Superior temporal gyrus (tissue), 1 donor: ENCODE results near the gene EIF4G1.

ENCODE experiments used
- DNase-seq: peaks from one replicate; pipeline ENCODE4 v3.0.0-alpha.2; 2016; ENCODE audit errors: extremely low spot score

EIF4G1 gene

DNA sequence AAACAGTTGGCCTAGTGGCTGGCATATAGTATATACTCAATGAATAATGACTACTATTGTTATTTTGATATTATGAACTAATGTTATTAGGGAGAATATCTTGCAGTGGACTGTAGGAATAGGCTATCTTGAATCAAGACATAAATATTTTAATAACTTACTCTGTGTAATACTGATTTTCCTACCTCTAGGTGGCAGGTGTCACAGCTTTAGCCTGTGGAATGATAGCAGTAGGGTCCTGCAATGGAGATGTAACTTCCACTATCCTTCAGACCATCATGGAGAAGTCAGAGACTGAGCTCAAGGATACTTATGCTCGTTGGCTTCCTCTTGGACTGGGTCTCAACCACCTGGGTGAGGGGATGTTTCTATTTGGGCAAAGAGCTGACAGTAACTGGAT is 8.8 kb upstream of the EIF4G1 start:
- DNase-seq, result no peak

DNA sequence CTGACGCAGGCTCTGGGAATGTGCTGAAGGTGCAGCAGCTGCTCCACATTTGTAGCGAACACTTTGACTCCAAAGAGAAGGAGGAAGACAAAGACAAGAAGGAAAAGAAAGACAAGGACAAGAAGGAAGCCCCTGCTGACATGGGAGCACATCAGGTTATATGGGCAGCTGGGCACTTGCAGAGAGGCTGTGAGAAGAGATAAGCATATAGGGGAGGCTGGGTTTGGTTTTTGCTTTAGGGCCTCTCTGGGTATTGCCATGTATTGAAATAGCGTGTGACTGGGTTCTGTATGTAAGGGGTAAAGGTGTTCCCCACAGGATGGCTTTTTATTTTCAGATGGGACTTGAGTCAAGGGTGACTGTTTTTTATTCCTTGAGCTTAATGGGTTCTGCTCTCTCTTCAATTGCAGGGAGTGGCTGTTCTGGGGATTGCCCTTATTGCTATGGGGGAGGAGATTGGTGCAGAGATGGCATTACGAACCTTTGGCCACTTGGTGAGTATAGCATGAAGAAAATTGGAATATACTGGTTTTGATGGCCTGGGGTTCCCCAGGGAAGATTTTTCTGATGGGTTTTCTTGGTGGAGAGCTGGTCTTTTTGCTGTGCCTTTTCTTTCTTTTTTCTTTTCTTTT is 7.9 kb upstream of the EIF4G1 start:
- no peak for DNase-seq

DNA sequence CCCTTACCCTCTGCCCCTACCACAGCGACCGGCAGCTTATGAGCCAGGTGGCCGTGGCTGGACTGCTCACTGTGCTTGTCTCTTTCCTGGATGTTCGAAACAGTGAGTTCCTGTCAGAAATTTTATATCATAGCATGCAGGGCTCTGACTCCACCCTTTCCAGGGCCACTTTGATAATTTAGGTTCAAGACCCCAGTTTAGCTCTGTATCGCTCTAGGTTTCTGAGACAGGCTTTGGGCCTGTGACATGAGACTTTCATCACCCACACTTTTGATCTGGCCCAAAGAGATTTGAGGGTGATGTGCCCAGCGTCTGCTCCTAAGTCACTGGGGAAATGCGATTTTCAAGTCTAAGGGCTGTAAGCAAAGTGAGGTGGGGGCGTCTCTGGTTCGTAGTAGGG is 6.5 kb upstream of the EIF4G1 start:
- DNase-seq, result no peak

DNA sequence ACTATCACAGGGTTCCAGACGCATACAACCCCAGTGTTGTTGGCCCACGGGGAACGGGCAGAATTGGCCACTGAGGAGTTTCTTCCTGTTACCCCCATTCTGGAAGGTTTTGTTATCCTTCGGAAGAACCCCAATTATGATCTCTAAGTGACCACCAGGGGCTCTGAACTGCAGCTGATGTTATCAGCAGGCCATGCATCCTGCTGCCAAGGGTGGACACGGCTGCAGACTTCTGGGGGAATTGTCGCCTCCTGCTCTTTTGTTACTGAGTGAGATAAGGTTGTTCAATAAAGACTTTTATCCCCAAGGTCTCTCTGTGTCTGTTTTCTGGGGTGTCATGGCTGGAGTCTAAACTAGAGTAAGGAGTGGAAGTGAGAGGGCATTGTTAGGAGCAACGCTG is 5.7 kb upstream of the EIF4G1 start:
- no peak for DNase-seq

DNA sequence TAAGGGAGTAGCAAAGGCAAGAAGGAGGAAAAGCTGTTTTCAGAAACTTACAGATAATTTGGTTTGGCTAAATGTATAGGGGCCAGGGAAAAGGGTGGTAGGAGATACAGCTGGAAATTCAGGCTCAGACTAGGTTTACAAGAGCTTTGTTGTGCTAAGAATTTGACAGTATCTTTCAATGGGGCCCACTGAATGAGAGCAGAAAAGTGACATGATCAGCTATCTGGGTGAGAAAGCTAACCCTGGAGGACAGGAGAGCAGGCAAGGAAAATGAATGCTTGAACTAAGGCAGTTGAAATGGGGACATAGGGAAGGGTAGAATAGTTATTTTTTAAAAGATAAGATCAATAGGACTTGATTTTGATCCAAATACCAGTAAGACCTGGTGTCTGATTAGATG is 2.8 kb upstream of the EIF4G1 start:
- no peak for DNase-seq

DNA sequence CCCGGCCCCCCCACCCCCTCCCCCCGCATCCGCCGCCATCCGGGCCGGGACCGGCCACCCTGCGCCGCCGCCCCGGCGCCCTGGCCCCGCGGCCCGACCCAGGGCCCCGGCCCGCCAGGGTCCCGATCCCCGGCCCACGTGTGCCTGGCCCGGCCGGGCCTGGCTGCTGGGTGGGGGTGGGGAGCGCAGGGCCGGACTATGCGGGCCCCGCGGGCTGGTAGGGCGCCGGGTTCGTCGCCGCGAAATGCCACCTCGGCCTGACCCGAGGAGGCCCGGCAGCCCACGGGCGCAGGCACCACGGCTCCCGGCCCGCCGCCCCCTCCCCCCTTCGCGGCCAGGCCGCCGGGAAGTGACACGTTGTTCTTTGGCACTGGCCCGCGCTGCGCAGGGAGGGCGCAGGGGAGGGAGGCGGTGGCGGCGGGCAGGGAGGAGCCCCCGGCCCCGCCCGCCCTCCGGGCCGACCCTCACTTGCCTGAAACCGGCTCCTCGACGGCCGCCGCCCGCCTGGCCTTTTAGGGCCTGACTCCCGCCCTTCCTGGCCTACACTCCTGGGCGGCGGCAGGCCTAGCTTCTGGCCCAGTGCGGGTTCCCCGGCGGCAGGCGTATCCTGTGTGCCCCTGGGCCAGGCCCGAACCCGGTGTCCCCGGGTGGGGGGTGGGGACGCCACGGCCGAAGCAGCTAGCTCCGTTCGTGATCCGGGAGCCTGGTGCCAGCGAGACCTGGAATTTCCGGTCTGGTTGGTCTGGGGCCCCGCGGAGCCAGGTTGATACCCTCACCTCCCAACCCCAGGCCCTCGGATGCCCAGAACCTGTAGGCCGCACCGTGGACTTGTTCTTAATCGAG is 515 bp downstream of the EIF4G1 start:
- peak; percentile 22 for DNase-seq

DNA sequence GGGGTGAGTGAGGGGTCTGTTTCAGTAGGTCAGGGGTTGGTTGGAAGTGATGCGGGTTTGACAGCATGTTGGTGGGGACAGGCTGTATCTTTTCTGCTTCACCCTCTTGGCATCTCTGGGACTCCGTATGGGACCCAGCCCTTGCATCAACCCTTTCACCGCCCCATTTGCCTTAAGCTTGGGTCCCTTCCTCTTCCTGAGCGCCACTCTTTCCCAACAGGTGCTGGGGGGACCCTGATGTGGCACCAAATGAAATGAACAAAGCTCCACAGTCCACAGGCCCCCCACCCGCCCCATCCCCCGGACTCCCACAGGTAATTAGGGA is 1.1 kb downstream of the EIF4G1 start:
- no peak for DNase-seq

DNA sequence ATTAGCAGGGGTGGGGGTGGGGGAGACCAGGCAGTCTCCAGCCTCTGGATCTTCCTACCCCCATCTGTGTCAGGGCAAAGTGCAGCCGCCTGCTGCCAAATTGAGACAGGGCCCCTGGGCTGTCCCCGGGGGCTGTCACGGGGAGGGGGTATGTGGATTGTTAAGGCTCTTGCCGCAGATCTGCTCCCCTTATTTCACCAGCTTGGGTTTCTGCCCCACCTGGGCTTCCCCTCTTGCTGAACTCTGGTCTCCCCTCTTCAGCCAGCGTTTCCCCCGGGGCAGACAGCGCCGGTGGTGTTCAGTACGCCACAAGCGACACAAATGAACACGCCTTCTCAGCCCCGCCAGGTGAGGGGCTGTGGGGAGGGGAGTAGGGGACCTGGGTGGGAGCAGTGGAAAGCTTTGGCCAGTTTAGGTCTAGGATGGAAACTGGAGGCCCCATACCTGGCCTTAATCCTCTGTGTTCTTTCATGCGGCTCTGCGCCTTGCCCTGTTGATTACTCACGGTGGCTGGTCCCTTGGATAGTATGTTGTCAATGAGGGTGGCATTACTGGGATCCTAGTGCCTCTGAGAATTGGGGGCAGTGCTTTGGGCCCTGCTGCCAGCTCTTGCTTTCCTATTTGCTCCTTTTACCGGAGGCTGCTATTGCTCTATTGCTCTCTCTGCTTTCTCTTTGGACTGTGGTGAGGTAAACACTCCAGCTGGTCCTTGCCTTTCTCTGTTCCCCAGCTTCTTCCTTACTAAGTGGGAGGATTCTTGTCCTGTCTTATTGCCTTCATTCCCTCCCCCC is 1.7 kb downstream of the EIF4G1 start:
- no peak for DNase-seq

DNA sequence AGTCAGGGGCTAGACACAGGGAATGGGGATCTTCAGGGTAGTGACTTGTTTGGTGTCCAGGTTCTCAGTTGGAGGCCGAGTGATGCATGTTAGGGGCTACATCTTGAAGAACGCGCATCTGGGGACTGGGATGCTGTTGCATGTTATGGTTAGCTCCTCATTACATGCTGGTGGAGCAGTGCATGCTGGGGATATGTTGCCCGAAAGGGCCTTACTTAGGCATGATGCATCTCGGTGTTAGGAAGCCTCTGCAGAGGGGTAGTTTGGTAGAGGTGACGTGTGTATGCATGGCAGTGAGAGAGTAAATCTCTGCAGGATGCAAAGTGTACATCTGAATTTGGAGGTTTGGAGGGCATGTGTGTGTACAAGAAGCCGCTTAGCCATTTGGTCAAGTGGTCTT is 2.4 kb downstream of the EIF4G1 start:
- DNase-seq, result no peak

DNA sequence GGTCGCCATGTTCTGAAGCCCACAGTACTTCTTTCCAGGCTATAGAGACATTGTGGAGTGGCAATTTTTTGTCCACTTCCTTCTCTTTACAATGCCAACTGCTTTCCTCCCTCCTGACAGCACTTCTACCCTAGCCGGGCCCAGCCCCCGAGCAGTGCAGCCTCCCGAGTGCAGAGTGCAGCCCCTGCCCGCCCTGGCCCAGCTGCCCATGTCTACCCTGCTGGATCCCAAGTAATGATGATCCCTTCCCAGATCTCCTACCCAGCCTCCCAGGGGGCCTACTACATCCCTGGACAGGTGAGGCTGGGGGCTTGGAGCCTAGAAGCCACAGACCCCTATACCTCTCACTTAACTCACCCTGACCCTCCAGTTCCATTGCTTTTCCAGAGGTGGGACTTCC is 2.8 kb downstream of the EIF4G1 start:
- DNase-seq, result no peak

DNA sequence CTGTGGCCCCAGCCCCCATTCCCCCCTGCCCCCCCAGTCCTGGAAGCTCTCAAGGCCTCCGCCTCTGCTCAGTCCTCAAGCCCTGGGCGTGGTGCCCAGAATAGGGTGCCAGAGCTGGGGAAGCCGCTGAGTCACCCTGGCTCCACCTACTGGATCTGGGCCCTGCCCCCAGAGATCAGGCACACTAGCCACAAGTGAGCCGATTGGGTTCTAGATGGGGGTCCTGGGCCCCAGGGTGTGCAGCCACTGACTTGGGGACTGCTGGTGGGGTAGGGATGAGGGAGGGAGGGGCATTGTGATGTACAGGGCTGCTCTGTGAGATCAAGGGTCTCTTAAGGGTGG is 5.7 kb downstream of the EIF4G1 start:
- peak; percentile 96 for DNase-seq

DNA sequence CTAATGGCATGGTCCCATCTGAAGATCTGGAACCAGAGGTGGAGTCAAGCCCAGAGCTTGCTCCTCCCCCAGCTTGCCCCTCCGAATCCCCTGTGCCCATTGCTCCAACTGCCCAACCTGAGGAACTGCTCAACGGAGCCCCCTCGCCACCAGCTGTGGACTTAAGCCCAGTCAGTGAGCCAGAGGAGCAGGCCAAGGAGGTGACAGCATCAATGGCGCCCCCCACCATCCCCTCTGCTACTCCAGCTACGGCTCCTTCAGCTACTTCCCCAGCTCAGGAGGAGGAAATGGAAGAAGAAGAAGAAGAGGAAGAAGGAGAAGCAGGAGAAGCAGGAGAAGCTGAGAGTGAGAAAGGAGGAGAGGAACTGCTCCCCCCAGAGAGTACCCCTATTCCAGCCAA is 7.3 kb downstream of the EIF4G1 start:
- DNase-seq, result no peak

DNA sequence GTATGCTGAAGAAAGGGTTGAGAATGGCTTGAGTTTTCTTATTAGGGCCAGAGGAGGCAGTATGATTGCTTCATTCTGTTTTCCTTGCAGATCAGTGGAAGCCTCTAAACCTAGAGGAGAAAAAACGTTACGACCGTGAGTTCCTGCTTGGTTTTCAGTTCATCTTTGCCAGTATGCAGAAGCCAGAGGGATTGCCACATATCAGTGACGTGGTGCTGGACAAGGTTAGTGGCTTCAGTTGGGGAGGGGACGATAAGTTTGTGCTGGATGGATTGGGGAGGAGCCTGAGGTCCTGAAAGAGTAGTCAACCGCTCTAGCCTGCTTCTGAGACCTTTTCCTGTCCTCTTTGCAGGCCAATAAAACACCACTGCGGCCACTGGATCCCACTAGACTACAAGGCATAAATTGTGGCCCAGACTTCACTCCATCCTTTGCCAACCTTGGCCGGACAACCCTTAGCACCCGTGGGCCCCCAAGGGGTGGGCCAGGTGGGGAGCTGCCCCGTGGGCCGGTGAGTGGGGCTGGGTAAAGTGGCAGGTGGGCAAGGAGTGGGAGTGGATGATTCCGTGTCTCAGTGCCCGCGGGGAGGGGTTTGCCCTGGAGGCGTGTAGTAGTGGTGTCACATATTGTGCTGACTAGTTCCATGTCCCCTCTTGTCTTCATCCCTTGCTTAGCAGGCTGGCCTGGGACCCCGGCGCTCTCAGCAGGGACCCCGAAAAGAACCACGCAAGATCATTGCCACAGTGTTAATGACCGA is 8.5 kb downstream of the EIF4G1 start:
- no peak for DNase-seq

DNA sequence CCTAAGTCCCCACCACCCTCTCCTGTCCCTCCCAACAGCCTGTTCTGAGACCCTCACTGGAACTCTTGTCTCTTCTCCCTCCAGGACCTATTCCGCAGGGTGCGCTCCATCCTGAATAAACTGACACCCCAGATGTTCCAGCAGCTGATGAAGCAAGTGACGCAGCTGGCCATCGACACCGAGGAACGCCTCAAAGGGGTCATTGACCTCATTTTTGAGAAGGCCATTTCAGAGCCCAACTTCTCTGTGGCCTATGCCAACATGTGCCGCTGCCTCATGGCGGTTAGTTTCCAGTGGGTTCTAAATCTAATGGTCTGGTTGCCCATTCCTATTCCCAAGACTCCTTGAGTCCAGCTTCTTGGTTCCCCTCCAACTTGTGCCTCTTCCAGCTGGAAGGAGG is 9.3 kb downstream of the EIF4G1 start:
- no peak for DNase-seq

DNA sequence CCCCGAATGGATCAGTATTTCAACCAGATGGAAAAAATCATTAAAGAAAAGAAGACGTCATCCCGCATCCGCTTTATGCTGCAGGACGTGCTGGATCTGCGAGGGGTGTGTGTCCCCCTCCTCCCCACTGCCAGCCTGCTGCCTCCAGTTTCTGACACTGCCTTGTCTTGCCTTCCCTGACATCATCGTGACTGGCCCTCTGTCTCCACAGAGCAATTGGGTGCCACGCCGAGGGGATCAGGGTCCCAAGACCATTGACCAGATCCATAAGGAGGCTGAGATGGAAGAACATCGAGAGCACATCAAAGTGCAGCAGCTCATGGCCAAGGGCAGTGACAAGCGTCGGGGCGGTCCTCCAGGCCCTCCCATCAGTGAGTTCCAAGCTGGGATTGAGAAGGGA is 10.9 kb downstream of the EIF4G1 start:
- DNase-seq, result no peak

DNA sequence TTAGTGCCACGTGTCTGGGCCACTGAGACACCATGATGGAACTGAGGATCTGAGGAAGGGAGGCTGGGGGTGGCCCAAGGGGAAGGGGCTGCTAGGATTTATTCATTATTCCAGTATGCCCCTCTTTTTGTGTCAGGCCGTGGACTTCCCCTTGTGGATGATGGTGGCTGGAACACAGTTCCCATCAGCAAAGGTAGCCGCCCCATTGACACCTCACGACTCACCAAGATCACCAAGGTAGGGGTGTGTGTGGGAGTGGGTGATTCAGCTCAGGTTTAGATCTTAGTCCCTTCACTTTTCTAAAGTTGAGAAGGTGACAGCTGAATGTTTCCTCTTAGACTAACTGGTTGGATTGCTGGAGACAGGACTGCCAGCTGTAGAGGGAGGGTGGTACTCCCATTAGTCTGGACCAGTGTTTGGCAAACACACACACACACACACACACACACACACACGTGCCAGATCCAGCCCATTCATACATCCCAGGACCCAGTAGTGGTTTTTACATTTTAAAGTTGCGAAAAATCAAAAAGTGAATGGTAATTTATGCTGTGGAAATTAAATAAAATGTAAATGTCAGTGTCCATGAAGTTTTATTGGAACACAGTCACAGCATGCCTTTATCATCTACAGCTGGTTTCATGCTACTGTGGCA is 11.4 kb downstream of the EIF4G1 start:
- DNase-seq, result no peak

DNA sequence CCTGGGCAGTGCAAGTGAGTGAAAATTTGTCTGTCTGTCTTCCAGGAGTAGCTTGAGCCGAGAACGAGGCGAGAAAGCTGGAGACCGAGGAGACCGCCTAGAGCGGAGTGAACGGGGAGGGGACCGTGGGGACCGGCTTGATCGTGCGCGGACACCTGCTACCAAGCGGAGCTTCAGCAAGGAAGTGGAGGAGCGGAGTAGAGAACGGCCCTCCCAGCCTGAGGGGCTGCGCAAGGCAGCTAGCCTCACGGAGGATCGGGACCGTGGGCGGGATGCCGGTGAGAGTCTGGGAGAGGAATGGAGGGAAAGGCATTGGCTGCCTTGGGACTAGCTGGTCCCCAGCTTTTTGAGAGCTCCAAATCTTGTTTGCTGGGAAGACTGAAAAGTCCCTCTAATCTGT is 12.8 kb downstream of the EIF4G1 start:
- DNase-seq, result no peak

DNA sequence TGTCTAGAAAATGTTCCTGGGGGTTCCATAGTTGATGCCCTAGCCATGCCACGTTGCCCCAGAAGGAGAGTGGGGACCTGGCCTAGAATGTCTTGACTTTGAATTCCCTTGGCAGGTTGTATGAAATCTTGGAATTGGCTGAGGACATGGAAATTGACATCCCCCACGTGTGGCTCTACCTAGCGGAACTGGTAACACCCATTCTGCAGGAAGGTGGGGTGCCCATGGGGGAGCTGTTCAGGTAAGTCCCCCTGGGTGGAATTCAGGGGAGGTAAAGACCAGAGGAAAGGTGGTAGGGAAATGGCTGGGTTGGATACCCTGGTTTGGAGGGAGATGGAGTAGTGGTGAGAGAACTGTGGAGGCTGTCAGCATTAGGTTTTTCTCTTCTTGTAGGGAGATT is 14.1 kb downstream of the EIF4G1 start:
- DNase-seq, result no peak

DNA sequence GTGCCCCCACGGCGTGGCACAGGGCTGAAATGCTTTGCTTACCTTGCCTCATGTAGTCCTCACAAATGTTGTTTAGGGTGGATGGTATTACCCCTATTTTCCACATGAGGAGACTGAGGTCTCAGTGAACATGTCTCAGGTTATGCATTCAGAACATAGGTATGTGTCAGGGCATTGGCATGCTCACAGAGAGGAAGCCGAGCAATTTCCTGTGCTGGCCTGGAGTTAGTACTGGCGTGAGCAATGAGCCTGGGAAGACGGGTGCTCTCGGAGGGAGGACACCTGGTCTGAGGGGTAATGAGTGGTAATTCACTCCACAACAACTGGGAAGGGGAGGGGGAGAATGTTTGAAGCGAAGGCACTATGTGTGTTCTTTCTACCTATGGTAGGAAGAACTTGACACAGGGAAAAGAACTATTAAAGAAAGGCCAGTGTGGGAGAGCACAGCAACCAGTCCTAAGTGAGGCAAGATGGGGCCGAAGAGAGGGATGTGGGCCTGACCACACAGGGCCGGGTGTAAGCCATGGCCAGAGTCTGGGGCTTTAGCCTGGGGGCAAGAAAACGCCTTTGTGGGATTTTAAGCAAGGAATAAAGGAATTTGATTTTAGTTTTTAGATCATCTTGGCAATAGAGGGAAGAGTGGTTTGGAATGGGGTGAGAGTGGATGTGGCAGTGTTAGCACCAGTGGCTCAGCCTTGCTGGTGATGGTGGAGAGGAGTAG is 18.1 kb downstream of the EIF4G1 start:
- no peak for DNase-seq

DNA sequence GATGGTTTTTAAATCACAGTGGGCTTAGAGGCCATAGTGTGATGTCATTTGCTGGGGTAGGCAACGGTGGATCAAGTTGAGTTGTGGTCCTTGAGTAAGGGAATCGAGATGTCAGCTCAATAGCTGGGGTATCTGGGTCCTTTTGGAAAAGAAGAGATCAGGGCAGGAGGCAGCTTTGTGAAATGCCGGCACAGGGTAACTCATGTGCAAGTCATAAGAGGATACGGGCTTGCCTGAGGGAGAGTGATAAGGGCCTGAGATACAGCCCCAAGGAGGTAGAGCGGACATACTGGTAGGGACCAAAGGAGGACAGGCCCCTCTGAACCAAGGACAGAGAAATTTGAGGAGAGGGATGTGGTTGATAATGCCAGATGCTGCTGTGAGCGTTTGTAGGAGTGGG is 18.8 kb downstream of the EIF4G1 start:
- DNase-seq, result no peak

DNA sequence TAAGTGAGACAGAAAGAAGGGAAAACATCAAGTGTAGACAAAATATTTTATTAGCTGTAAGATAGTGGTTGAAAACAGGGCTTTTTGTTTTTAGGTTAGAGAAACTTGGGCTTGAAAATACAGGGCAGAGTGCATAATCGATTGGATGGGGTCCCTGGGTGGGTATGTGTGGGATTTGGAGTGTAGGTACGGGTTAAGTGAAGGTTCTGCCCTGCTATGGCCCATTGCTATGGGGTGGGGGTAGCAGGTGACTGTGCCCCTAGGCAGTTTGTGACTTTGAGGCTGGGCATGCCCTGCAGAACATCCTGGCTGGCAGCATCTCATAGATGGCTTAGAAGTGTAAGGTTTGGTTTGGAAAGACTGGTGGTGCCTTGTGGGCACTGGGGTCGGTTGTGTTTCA is 19.3 kb downstream of the EIF4G1 start:
- no peak for DNase-seq
